Lower leg skin (tissue), 4 donors: Measurements from ENCODE around the gene KIAA1614. TPM values are rescaled to one million over a fixed set of nuclear protein-coding genes. Genes with fewer than 3 reads are reported as not detected.

Source experiments
- DNase-seq, 2 donors: peaks; one replicate each; pipeline ENCODE4 v3.0.0-alpha.2; 2019; ENCODE audit warnings: low spot score in 2 of 2
- H3K4me3 ChIP-seq: fragments of 200-600 bp; sonication (generic); 2 replicates; pipeline ENCODE4 v1.5.1; 2017; ENCODE audit warnings: mild to moderate bottlenecking, low read depth; ENCODE audit not compliant: poor library complexity, severe bottlenecking
- CTCF ChIP-seq, 3 donors: fragments of 450-650 bp; IDR thresholded peaks; one replicate each; pipeline ENCODE4 v1.5.1; 2016; ENCODE audit warnings: antibody characterized with exemption in 3 of 3, mild to moderate bottlenecking in 3 of 3, moderate library complexity in 2 of 3
- POLR2A ChIP-seq, 2 donors: fragments of 450-650 bp; IDR thresholded peaks; one replicate each; pipeline ENCODE4 v1.6.1; 2016 to 2017; ENCODE audit warnings: antibody characterized with exemption in 2 of 2, mild to moderate bottlenecking in 1 of 2, moderate library complexity in 1 of 2
- WGBS, 2 donors: methylation state at CpG; one replicate each; pipeline ENCODE4 v1.1.5; 2018; 5-methylcytosine and 5-hydroxymethylcytosine counted together
- intact Hi-C: fragments of 100-400 bp; cut with DNase I; formaldehyde crosslinking; loops from one replicate; pipeline ENCODE4 v1.15.0; 2023; ENCODE audit warnings: low total_unique reads
- total RNA-seq, 4 donors: library from RNA; depleted of rRNA; stranded (reverse); fragments of >200 nt; gene quantifications; one replicate each; pipeline ENCODE4 v1.1.0, GENCODE V29; 2016

The KIAA1614 gene
- total RNA-seq, 4 donors from 2014 or later = 1.0 to 8.5 (median 3.5) TPM

- no peak for DNase-seq
- H3K4me3 ChIP-seq = no peak overlapping the region
- intact Hi-C loops = no loop called here
- WGBS, 2 donors = 74 to 76% methylated on average over 8 of the region's 8 CpGs
- TF ChIP-seq POLR2A (IDR thresholded peaks at IDR 0.05) (no peak), CTCF (IDR thresholded peaks at IDR 0.05) (no peak)
Measured at GRCh38 chr1:180969434-180969833, 56.7 kb downstream of the KIAA1614 start.

- H3K4me3 ChIP-seq = no peak overlapping the region
- WGBS, 2 donors = 88 to 92% methylated on average over 15 of the region's 15 CpGs
- DNase-seq = no peak
- TF ChIP-seq POLR2A (IDR thresholded peaks at IDR 0.05) (no peak), CTCF (IDR thresholded peaks at IDR 0.05) (no peak)
- intact Hi-C loops = no loop called here
Measured at GRCh38 chr1:180970333-180971079, 57.8 kb downstream of the KIAA1614 start.

GRCh38 chr1:180971273-180971997 is 58.7 kb downstream of the KIAA1614 start:
- no peak for DNase-seq
- no peak overlapping the region for H3K4me3 ChIP-seq
- 88 to 97% methylated on average over 8 of the region's 8 CpGs for WGBS, 2 donors
- intact Hi-C loops = no loop called here
- TF ChIP-seq POLR2A (IDR thresholded peaks at IDR 0.05) (no peak), CTCF (IDR thresholded peaks at IDR 0.05) (no peak)

- no peak for TF ChIP-seq POLR2A (IDR thresholded peaks at IDR 0.05)
- no peak for TF ChIP-seq CTCF (IDR thresholded peaks at IDR 0.05)
- no peak for DNase-seq
- 66 to 72% methylated on average over 4 of the region's 4 CpGs for WGBS, 2 donors
- no peak overlapping the region for H3K4me3 ChIP-seq
- intact Hi-C loops = no loop called here
Measured at GRCh38 chr1:180973369-180973768, 60.7 kb downstream of the KIAA1614 start.

- no peak for TF ChIP-seq POLR2A (IDR thresholded peaks at IDR 0.05)
- TF ChIP-seq CTCF (IDR thresholded peaks at IDR 0.05) = no peak
- no peak overlapping the region for H3K4me3 ChIP-seq
- no peak for DNase-seq
- 50 to 51% methylated on average over 4 of the region's 4 CpGs for WGBS, 2 donors
- intact Hi-C loops = no loop called here
Measured at GRCh38 chr1:180974236-180974635, 61.5 kb downstream of the KIAA1614 start.
